Measurements from ENCODE around the gene TMCO6.
"Not testable (repeated sequence)": the region's sequence is repeated elsewhere in the genome, so short reads cannot be mapped to it uniquely, and the experiment has no call there.

The TMCO6 gene

GRCh38 chr5:140609126-140609525 is 30.1 kb upstream of the TMCO6 start:
- TF ChIP-seq CTCF (conservative IDR thresholded peaks at IDR 0.05): no peak
- H3K27ac ChIP-seq: no peak overlapping the region

GRCh38 chr5:140611020-140611521 is 28.2 kb upstream of the TMCO6 start:
- H3K27ac ChIP-seq: no peak overlapping the region

GRCh38 chr5:140622301-140622700 is 16.9 kb upstream of the TMCO6 start:
- no peak for TF ChIP-seq CTCF (conservative IDR thresholded peaks at IDR 0.05)
- no peak overlapping the region for H3K27ac ChIP-seq

More at GRCh38 chr5:140611020-140611521, 28.2 kb upstream of the TMCO6 start:
- TF ChIP-seq CTCF (conservative IDR thresholded peaks at IDR 0.05): no peak

- not testable (repeated sequence) for H3K27ac ChIP-seq
Measured at GRCh38 chr5:140623061-140623460, 16.2 kb upstream of the TMCO6 start.

- H3K27ac ChIP-seq: not testable (repeated sequence)
Measured at GRCh38 chr5:140624886-140625285, 14.4 kb upstream of the TMCO6 start.

GRCh38 chr5:140627972-140628371 is 11.3 kb upstream of the TMCO6 start:
- TF ChIP-seq CTCF (conservative IDR thresholded peaks at IDR 0.05): no peak
- H3K27ac ChIP-seq: no peak overlapping the region

GRCh38 chr5:140628711-140629110 is 10.5 kb upstream of the TMCO6 start:
- H3K27ac ChIP-seq: no peak overlapping the region
- TF ChIP-seq CTCF (conservative IDR thresholded peaks at IDR 0.05): no peak

GRCh38 chr5:140630292-140631035 is 8.8 kb upstream of the TMCO6 start:
- no peak overlapping the region for H3K27ac ChIP-seq
- TF ChIP-seq CTCF (conservative IDR thresholded peaks at IDR 0.05): no peak

Data from VCaP (cell line).